Measurements from ENCODE around the gene BCDIN3D.

- TF ChIP-seq POLR2A (IDR thresholded peaks at IDR 0.05): no peak
- TF ChIP-seq CTCF (IDR thresholded peaks at IDR 0.05): no peak
- TF ChIP-seq POLR2AphosphoS5 (IDR thresholded peaks at IDR 0.05): no peak
Observed at GRCh38 chr12:49869816-49870500, 27.1 kb upstream of the BCDIN3D start.

All from prostate gland (tissue), 2 donors.